ENCODE results near the gene PHOSPHO1.

GRCh38 chr17:49194297-49194607 lies 36.3 kb downstream of the PHOSPHO1 start:
- TF ChIP-seq CTCF (IDR thresholded peaks at IDR 0.05) (no peak), POLR2A (IDR thresholded peaks at IDR 0.05) (no peak)

Measured in ovary (tissue), 3 donors.